IMR-90 (cell line): ENCODE data around the gene COX6B2. TPM values are rescaled to one million over a fixed set of nuclear protein-coding genes. Genes with fewer than 3 reads are reported as not detected.

ENCODE experiments used
- ATAC-seq: fragments of 200-7000 bp; cut with Tn5 transposase; 2 replicates; pipeline ENCODE4 v1.9.1; 2020; ENCODE audit warnings: low read depth, mild to moderate bottlenecking, moderate library complexity
- BruUV-seq: library from RNA; stranded (reverse); fragments of 400-500 nt; replicated peaks from 2 replicates; lab custom pipeline; 2021; lab: Mats Ljungman, UMichigan
- CTCF ChIA-PET: fragments of 300-600 bp; formaldehyde crosslinking; extraction: SDS; loops from one replicate; lab custom pipeline; 2021; ENCODE audit warnings: antibody characterized with exemption; lab: Yijun Ruan, JAX
- POLR2A ChIA-PET: fragments of 300-600 bp; sonication (Branson Sonifier 250); formaldehyde crosslinking; loops from one replicate; lab custom pipeline; 2022; ENCODE audit warnings: antibody characterized with exemption; ENCODE audit not compliant: unreplicated experiment; lab: Charles Lee
- DNase-seq: peaks from one replicate; pipeline ENCODE4 v3.0.0; 2013
- H2AFZ ChIP-seq: replicated peaks from 2 replicates; pipeline ENCODE3; 2013; ENCODE audit warnings: low read length, mild to moderate bottlenecking; ENCODE audit not compliant: poor library complexity
- H2AK5ac ChIP-seq: 2 replicates; pipeline ENCODE4 v1.6.1; 2013; ENCODE audit warnings: low read depth, low read length, inconsistent platforms
- H2AK9ac ChIP-seq: replicated peaks from 2 replicates; pipeline ENCODE3; 2013; ENCODE audit warnings: mild to moderate bottlenecking, low read depth, low read length, moderate library complexity; ENCODE audit not compliant: poor library complexity
- H2BK120ac ChIP-seq: 2 replicates; pipeline ENCODE4 v1.6.1; 2013; ENCODE audit warnings: low read depth, low read length, inconsistent platforms
- H2BK15ac ChIP-seq: 3 replicates; pipeline ENCODE4 v1.6.1; 2013; ENCODE audit warnings: low read depth, low read length, inconsistent platforms
- H2BK20ac ChIP-seq: 2 replicates; pipeline ENCODE4 v1.6.1; 2013; ENCODE audit warnings: low read depth, mild to moderate bottlenecking, inconsistent platforms, low read length, moderate library complexity
- H2BK5ac ChIP-seq: 2 replicates; pipeline ENCODE4 v1.6.1; 2013; ENCODE audit warnings: mild to moderate bottlenecking, low read depth, low read length, inconsistent platforms; ENCODE audit not compliant: poor library complexity, severe bottlenecking
- H3K14ac ChIP-seq: replicated peaks from 2 replicates; pipeline ENCODE4 v1.6.1; 2013; ENCODE audit warnings: low read depth, low read length, inconsistent platforms
- H3K18ac ChIP-seq: 2 replicates; pipeline ENCODE4 v1.6.1; 2013; ENCODE audit warnings: low read depth, low read length, control low read depth
- H3K23ac ChIP-seq: 2 replicates; pipeline ENCODE4 v1.6.1; 2013; ENCODE audit warnings: low read depth, low read length, inconsistent platforms
- H3K27ac ChIP-seq: 2 replicates; pipeline ENCODE4 v1.5.1; 2013; ENCODE audit warnings: mild to moderate bottlenecking, control low read depth, low read length; ENCODE audit not compliant: insufficient read depth
- H3K27me3 ChIP-seq: 2 replicates; pipeline ENCODE4 v1.6.1; 2013; ENCODE audit warnings: low read length; ENCODE audit not compliant: control insufficient read depth, insufficient read depth
- H3K36me3 ChIP-seq: 2 replicates; pipeline ENCODE4 v1.6.1; 2013; ENCODE audit warnings: low read length, mixed read lengths; ENCODE audit not compliant: control insufficient read depth, insufficient read depth
- H3K4ac ChIP-seq: 2 replicates; pipeline ENCODE4 v1.6.1; 2013; ENCODE audit warnings: low read depth, low read length, inconsistent platforms
- H3K4me1 ChIP-seq: 2 replicates; pipeline ENCODE4 v1.6.1; 2013; ENCODE audit warnings: low read length, mixed read lengths; ENCODE audit not compliant: control insufficient read depth, insufficient read depth
- H3K4me2 ChIP-seq: 2 replicates; pipeline ENCODE4 v1.6.1; 2013; ENCODE audit warnings: low read depth, mild to moderate bottlenecking, control low read depth, low read length, moderate library complexity
- H3K4me3 ChIP-seq: 2 replicates; pipeline ENCODE4 v1.5.1; 2013; ENCODE audit warnings: low read depth, mild to moderate bottlenecking, control low read depth, low read length, moderate library complexity; ENCODE audit not compliant: insufficient read depth
- H3K56ac ChIP-seq: 2 replicates; pipeline ENCODE4 v1.6.1; 2013; ENCODE audit warnings: low read length, inconsistent platforms; ENCODE audit not compliant: insufficient read depth; ENCODE audit errors: extremely low read depth
- H3K79me1 ChIP-seq, 2 experiments: 2 replicates each; pipeline ENCODE4 v1.6.1; 2013; ENCODE audit warnings: low read length in 2 of 2, inconsistent platforms in 1 of 2, low read depth in 1 of 2
- H3K9ac ChIP-seq: 2 replicates; pipeline ENCODE4 v1.6.1; 2013; ENCODE audit warnings: low read depth, low read length, control low read depth
- H3K9me1 ChIP-seq: 2 replicates; pipeline ENCODE4 v1.6.1; 2013; ENCODE audit warnings: low read length, inconsistent platforms; ENCODE audit not compliant: insufficient read depth
- H3K9me3 ChIP-seq: 2 replicates; pipeline ENCODE4 v1.6.1; 2013; ENCODE audit warnings: low read length; ENCODE audit not compliant: control insufficient read depth, insufficient read depth
- H4K20me1 ChIP-seq: 2 replicates; pipeline ENCODE4 v1.6.1; 2013; ENCODE audit warnings: low read length, inconsistent platforms; ENCODE audit not compliant: insufficient read depth
- H4K5ac ChIP-seq: 2 replicates; pipeline ENCODE4 v1.6.1; 2013; ENCODE audit warnings: mild to moderate bottlenecking, low read depth, low read length, control low read depth
- H4K8ac ChIP-seq, 2 experiments: 2 replicates each; pipeline ENCODE4 v1.6.1; 2013; ENCODE audit warnings: low read depth in 2 of 2, low read length in 2 of 2, control low read depth in 1 of 2, inconsistent platforms in 1 of 2
- H4K91ac ChIP-seq: 2 replicates; pipeline ENCODE4 v1.6.1; 2013; ENCODE audit warnings: low read depth, low read length, inconsistent platforms; ENCODE audit not compliant: insufficient read depth
- CEBPB ChIP-seq: IDR thresholded peaks from 2 replicates; pipeline ENCODE4 v1.6.1; 2012; ENCODE audit warnings: low read depth, low read length, improper control_type of control experiment
- CTCF ChIP-seq: conservative IDR thresholded peaks from 2 replicates; pipeline ENCODE4 v1.5.1; 2012; ENCODE audit warnings: mild to moderate bottlenecking, low read depth, low read length, improper control_type of control experiment
- MXI1 ChIP-seq: IDR thresholded peaks from 2 replicates; pipeline ENCODE4 v1.6.1; 2012; ENCODE audit warnings: low read depth, mild to moderate bottlenecking, low read length, moderate library complexity, borderline replicate concordance
- POLR2A ChIP-seq: IDR thresholded peaks from 2 replicates; pipeline ENCODE4 v1.6.1; 2012; ENCODE audit warnings: mild to moderate bottlenecking, low read depth, low read length
- RFX5 ChIP-seq: IDR thresholded peaks from 2 replicates; pipeline ENCODE4 v1.8.0; 2012; ENCODE audit warnings: low read depth, mild to moderate bottlenecking, low read length, moderate library complexity
- USF2 ChIP-seq: fragments of 150-350 bp; IDR thresholded peaks from 2 replicates; pipeline ENCODE4 v1.6.1; 2017; ENCODE audit warnings: mild to moderate bottlenecking, antibody characterized with exemption, low read length, low read depth
- WGBS, 2 experiments: methylation state at CpG; one replicate each; pipeline versions ENCODE4 v1.1.5 to v1.1.7; 2013; ENCODE audit warnings: missing lambda C conversion rate in 2 of 2; ENCODE audit not compliant: insufficient read length in 1 of 2; ENCODE audit errors: extremely low coverage in 2 of 2; 5-methylcytosine and 5-hydroxymethylcytosine counted together
- dilution Hi-C: fragments of 300-500 bp; cut with HindIII; formaldehyde crosslinking; loops from one replicate; pipeline ENCODE4 v1.14.3; 2018; ENCODE audit warnings: low sequenced_read_pairs; ENCODE audit not compliant: unreplicated experiment
- in situ Hi-C: fragments of 300-500 bp; cut with MboI; formaldehyde crosslinking; loops from 3 replicates; pipeline ENCODE4 v1.14.3; 2019; ENCODE audit warnings: low sequenced_read_pairs, inconsistent platforms, mixed read lengths
- intact Hi-C: fragments of 100-400 bp; cut with micrococcal nuclease; formaldehyde crosslinking; loops from 2 replicates; pipeline ENCODE4 v1.10.0; 2022
- polyA plus RNA-seq, 3 experiments: library from polyadenylated mRNA; depleted of rRNA; stranded (reverse); fragments of >200 nt; gene quantifications; 2 replicates each; pipeline ENCODE4 v1.2.3, GENCODE V29; 2012; ENCODE audit warnings: low replicate concordance in 1 of 3
- total RNA-seq: library from RNA; depleted of rRNA; stranded (reverse); fragments of >200 nt; gene quantifications from 2 replicates; pipeline ENCODE4 v1.2.3, GENCODE V29; 2012

Gene COX6B2
- total and polyA plus RNA-seq, 2 of the 4 experiments (the other 2 are of a cell fraction): 0.19 TPM; not detected in 1

GRCh38 chr19:55346725-55347441 is 7.6 kb downstream of the COX6B2 start:
- Histone ChIP-seq H3K79me1 (peaks cover 0 to under 1% of the 10 kb centered on the region in 2 experiments; a peak in 2 of 4 replicates), H3K18ac (no peak overlapping the region), H3K4me2 (no peak overlapping the region), H2AK9ac (no peak overlapping the region), H3K23ac (no peak overlapping the region), H3K9me1 (no peaks in the 10 kb centered on the region), H4K5ac (no peak overlapping the region), H3K27ac (no peak overlapping the region), H4K91ac (no peak overlapping the region), H3K14ac (no peak overlapping the region), H2BK15ac (no peak overlapping the region), H3K9me3 (no peaks in the 10 kb centered on the region), H3K36me3 (peaks cover 18% of the 10 kb centered on the region; the same call in 1 of the 2 replicates), H3K4me1 (peaks cover 3% of the 10 kb centered on the region; the same call in 1 of the 2 replicates), H2AFZ (no peak overlapping the region), H2BK120ac (no peak overlapping the region), H4K8ac (no peak overlapping the region), H2BK5ac (no peak overlapping the region), H2AK5ac (no peak overlapping the region), H2BK20ac (no peak overlapping the region), H3K9ac (no peak overlapping the region), H3K56ac (no peak overlapping the region), H3K4me3 (no peak overlapping the region), H4K20me1 (no peaks in the 10 kb centered on the region; the same call in 1 of the 2 replicates), H3K27me3 (peaks cover 4% of the 10 kb centered on the region), H3K4ac (no peak overlapping the region)
- TF ChIP-seq CEBPB: no peak
- TF ChIP-seq RFX5: no peak
- TF ChIP-seq MXI1: no peak
- TF ChIP-seq USF2: no peak
- no peak for TF ChIP-seq POLR2A
- no peak for TF ChIP-seq CTCF
- no peak for ATAC-seq
- POLR2A ChIA-PET: no interaction called here
- dilution Hi-C loops (no loop called here), intact Hi-C loops (no loop called here), in situ Hi-C loops (no loop called here)
- DNase-seq: no peak
- 80% methylated on average over 25 of the region's 41 CpGs; no CpG with 5 or more reads in 1 of the 2 experiments for WGBS, 2 experiments
- BruUV-seq: no TSS peak
- CTCF ChIA-PET: interaction anchor here (0.5 kb wide), 1 partner anchor 8 kb away, joined by 5 read pairs; no protein-coding TSS in a partner anchor
